Parathyroid adenoma (tissue), 2 donors: ENCODE data around the gene C16orf74.

Experiments used
- H2AFZ ChIP-seq: fragments of 300-600 bp; sonication (generic); one replicate; pipeline ENCODE4 v1.7.0; 2017; ENCODE audit warnings: antibody characterized with exemption, mild to moderate bottlenecking
- H3K27ac ChIP-seq: fragments of 300-600 bp; sonication (generic); one replicate; pipeline ENCODE4 v1.7.0; 2017
- H3K27me3 ChIP-seq: fragments of 300-600 bp; sonication (generic); one replicate; pipeline ENCODE4 v1.7.0; 2017; ENCODE audit warnings: low read length; ENCODE audit not compliant: control insufficient read depth, insufficient read depth
- H3K36me3 ChIP-seq: fragments of 300-600 bp; sonication (generic); one replicate; pipeline ENCODE4 v1.7.0; 2017; ENCODE audit warnings: low read length; ENCODE audit not compliant: control insufficient read depth, insufficient read depth
- H3K4me1 ChIP-seq: fragments of 300-600 bp; sonication (generic); one replicate; pipeline ENCODE4 v1.7.0; 2017; ENCODE audit warnings: control low read depth
- H3K4me2 ChIP-seq: fragments of 300-600 bp; sonication (generic); one replicate; pipeline ENCODE4 v1.7.0; 2017; ENCODE audit warnings: low read length
- H3K4me3 ChIP-seq: fragments of 300-600 bp; sonication (generic); one replicate; pipeline ENCODE4 v1.7.0; 2017; ENCODE audit warnings: low read depth, low read length
- H3K79me2 ChIP-seq: fragments of 300-600 bp; sonication (generic); one replicate; pipeline ENCODE4 v1.7.0; 2017; ENCODE audit warnings: control low read depth
- H3K9ac ChIP-seq: fragments of 300-600 bp; sonication (generic); one replicate; pipeline ENCODE4 v1.7.0; 2017; ENCODE audit warnings: mild to moderate bottlenecking
- H3K9me3 ChIP-seq: fragments of 300-600 bp; sonication (generic); one replicate; pipeline ENCODE4 v1.7.0; 2017; ENCODE audit warnings: low read length; ENCODE audit not compliant: control insufficient read depth
- CTCF ChIP-seq: fragments of 300-600 bp; sonication (generic); IDR thresholded peaks from one replicate; pipeline ENCODE4 v1.7.0; 2017; ENCODE audit warnings: antibody characterized with exemption, mild to moderate bottlenecking
- donor health status: primary hyperparathyroidism.

The C16orf74 gene

GRCh38 chr16:85752511-85753420 is 1.9 kb upstream of the C16orf74 start:
- H2AFZ ChIP-seq, result no peak overlapping the region
- no peaks in the 10 kb centered on the region for H3K9me3 ChIP-seq
- H3K4me3 ChIP-seq, result no peak overlapping the region
- H3K79me2 ChIP-seq, result no peaks in the 10 kb centered on the region
- no peaks in the 10 kb centered on the region for H3K27me3 ChIP-seq
- H3K27ac ChIP-seq, result no peak overlapping the region
- no peaks in the 10 kb centered on the region for H3K36me3 ChIP-seq
- no peaks in the 10 kb centered on the region for H3K4me1 ChIP-seq
- TF ChIP-seq CTCF, result no peak
- H3K9ac ChIP-seq, result no peak overlapping the region
- no peak overlapping the region for H3K4me2 ChIP-seq

- Histone ChIP-seq H3K27ac (no peak overlapping the region), H3K27me3 (no peaks in the 10 kb centered on the region), H3K9ac (no peak overlapping the region)
These were observed 1.0 kb upstream of the C16orf74 start for GRCh38 chr16:85751698-85752501.

GRCh38 chr16:85750146-85750826 is 610 bp downstream of the C16orf74 start:
- H3K4me3 ChIP-seq, result peak overlapping the region; percentile 58
- H3K9me3 ChIP-seq, result no peaks in the 10 kb centered on the region
- H3K36me3 ChIP-seq, result no peaks in the 10 kb centered on the region
- H3K9ac ChIP-seq, result no peak overlapping the region
- H3K4me2 ChIP-seq, result peak overlapping the region; percentile 93
- peak overlapping the region; percentile 91 for H2AFZ ChIP-seq
- no peaks in the 10 kb centered on the region for H3K27me3 ChIP-seq
- H3K4me1 ChIP-seq, result peaks cover 13% of the 10 kb centered on the region
- H3K27ac ChIP-seq, result no peak overlapping the region
- no peaks in the 10 kb centered on the region for H3K79me2 ChIP-seq
- TF ChIP-seq CTCF, result no peak

More at GRCh38 chr16:85751698-85752501, 1.0 kb upstream of the C16orf74 start:
- Histone ChIP-seq H3K79me2 (no peaks in the 10 kb centered on the region), H3K4me2 (no peak overlapping the region), H3K9me3 (no peaks in the 10 kb centered on the region), H2AFZ (peak overlapping the region; percentile 79), H3K4me3 (no peak overlapping the region), H3K36me3 (no peaks in the 10 kb centered on the region), H3K4me1 (no peaks in the 10 kb centered on the region)
- no peak for TF ChIP-seq CTCF

GRCh38 chr16:85749771-85750145 is 1.1 kb downstream of the C16orf74 start:
- H3K36me3 ChIP-seq, result no peaks in the 10 kb centered on the region
- no peak overlapping the region for H3K9ac ChIP-seq
- no peak overlapping the region for H3K27ac ChIP-seq
- H3K4me3 ChIP-seq, result peak overlapping the region; percentile 58
- no peaks in the 10 kb centered on the region for H3K9me3 ChIP-seq
- peaks cover 13% of the 10 kb centered on the region for H3K4me1 ChIP-seq
- H3K27me3 ChIP-seq, result no peaks in the 10 kb centered on the region
- no peak for TF ChIP-seq CTCF
- peak overlapping the region; percentile 93 for H3K4me2 ChIP-seq
- peak overlapping the region; percentile 91 for H2AFZ ChIP-seq
- H3K79me2 ChIP-seq, result no peaks in the 10 kb centered on the region
